ENCODE data around the gene BLTP2. TPM values are rescaled to one million over a fixed set of nuclear protein-coding genes. Genes with fewer than 3 reads are reported as not detected.

BLTP2 gene
- total RNA-seq, 1 experiment from 2014 or later, result 139 TPM

GRCh38 chr17:28663723-28664122 lies 18.8 kb upstream of the BLTP2 start (continued):
- no peak for TF ChIP-seq OVOL2 (CRISPR knock-in tag; IDR thresholded peaks at IDR 0.05; ENCODE audit: borderline replicate concordance)
- no peak for TF ChIP-seq ZNF532 (CRISPR knock-in tag; IDR thresholded peaks at IDR 0.05; ENCODE audit: borderline replicate concordance)
- no peak for TF ChIP-seq TEAD4 (CRISPR knock-in tag; IDR thresholded peaks at IDR 0.05)
- no peak for TF ChIP-seq ZMAT4 (CRISPR knock-in tag; IDR thresholded peaks at IDR 0.05)
- no peak for TF ChIP-seq ZBTB21 (CRISPR knock-in tag; IDR thresholded peaks at IDR 0.05; ENCODE audit: borderline replicate concordance)
- TF ChIP-seq GABPB1 (CRISPR knock-in tag; IDR thresholded peaks at IDR 0.05), result no peak
- no peak for TF ChIP-seq AFF4 (CRISPR knock-in tag; IDR thresholded peaks at IDR 0.05; ENCODE audit: borderline replicate concordance)

- Mint-ChIP-seq H3K27ac (peak overlapping the region; percentile 100), H3K9me3 (peaks cover 21% of the 10 kb centered on the region), H3K27me3 (ENCODE audit: low read depth) (0 out of 2 replicates have a peak, but pooled peaks cover 3% of the 10 kb centered on the region), H3K4me3 (peak overlapping the region; percentile 99), H3K36me3 (peaks cover 44% of the 10 kb centered on the region), H3K4me1 (peaks cover 20% of the 10 kb centered on the region)
- CTCF ChIA-PET, result interaction anchor here (1.0 to 3.5 kb wide), 6 partner anchors 16 to 101 kb away, joined by 3 to 38 read pairs (median 8); partner anchors contain the start of gene BLTP2
- no peak; the same call in 1 of the 2 replicates for ATAC-seq
- POLR2A ChIA-PET, result interaction anchor here (1.0 to 2.5 kb wide), 4 partner anchors 16 to 65 kb away, joined by 4 to 13 read pairs (median 8); partner anchors contain the start of genes BLTP2 and PROCA1
- 0 out of 2 replicates have a peak, but pooled peaks have one; percentile 22 for TF ChIP-seq MYBL2 (CRISPR knock-in tag; IDR thresholded peaks at IDR 0.05)
- no peak for TF ChIP-seq GRHL2 (CRISPR knock-in tag; IDR thresholded peaks at IDR 0.05; ENCODE audit: insufficient replicate concordance, severe bottlenecking)
- no peak for TF ChIP-seq ZNF425 (CRISPR knock-in tag; conservative IDR thresholded peaks at IDR 0.05)
- TF ChIP-seq SMAD3 (CRISPR knock-in tag; IDR thresholded peaks at IDR 0.05; ENCODE audit: borderline replicate concordance), result no peak
- no peak for TF ChIP-seq IRF2 (CRISPR knock-in tag; IDR thresholded peaks at IDR 0.05; ENCODE audit: borderline replicate concordance, low read depth)
- no peak for TF ChIP-seq ZNF532 (CRISPR knock-in tag; IDR thresholded peaks at IDR 0.05; ENCODE audit: borderline replicate concordance)
- no peak for DNase-seq (ENCODE audit: low spot score)
Measured at GRCh38 chr17:28662527-28662829, 17.5 kb upstream of the BLTP2 start.

All from WTC11 (cell line).